SU-DHL-6 (cell line): ENCODE results near the gene ZNF362.

Source experiments
- H2AFZ ChIP-seq: fragments of 200-600 bp; sonication (generic); 2 replicates; pipeline ENCODE4 v1.6.1; 2014; ENCODE audit warnings: low read depth, mild to moderate bottlenecking, moderate library complexity, mixed read lengths, antibody characterized with exemption, low read length; ENCODE audit not compliant: severe bottlenecking
- H3F3A ChIP-seq: fragments of 200-600 bp; shearing (Covaris generic); 2 replicates; pipeline ENCODE4 v1.6.0; 2016; ENCODE audit warnings: antibody characterized with exemption, mild to moderate bottlenecking; ENCODE audit not compliant: insufficient read depth
- H3K27ac ChIP-seq: fragments of 200-600 bp; sonication (generic); 2 replicates; pipeline ENCODE4 v1.5.1; 2016; ENCODE audit warnings: low read depth, mild to moderate bottlenecking, low read length, moderate library complexity, mixed read lengths
- H3K27me3 ChIP-seq: fragments of 200-600 bp; sonication (generic), shearing (Covaris generic); 2 replicates; pipeline ENCODE4 v1.6.0; 2014; ENCODE audit warnings: mild to moderate bottlenecking, low read length
- H3K36me3 ChIP-seq: fragments of 200-600 bp; sonication (generic); 2 replicates; pipeline ENCODE4 v1.6.1; 2014; ENCODE audit warnings: mild to moderate bottlenecking, low read length, mixed read lengths
- H3K4me2 ChIP-seq: fragments of 300-600, 200-600 bp; shearing (Covaris generic), sonication (generic); 2 replicates; pipeline ENCODE4 v1.6.0; 2014; ENCODE audit warnings: low read length, low read depth, mild to moderate bottlenecking; ENCODE audit not compliant: poor library complexity, severe bottlenecking
- H3K4me3 ChIP-seq: fragments of 200-600 bp; sonication (generic); 2 replicates; pipeline ENCODE4 v1.5.1; 2014; ENCODE audit warnings: antibody characterized with exemption, low read length, mild to moderate bottlenecking, mixed read lengths; ENCODE audit not compliant: insufficient read depth, poor library complexity, severe bottlenecking
- H3K79me2 ChIP-seq: fragments of 200-600 bp; sonication (generic); 2 replicates; pipeline ENCODE4 v1.6.1; 2014; ENCODE audit warnings: mild to moderate bottlenecking, low read length, moderate library complexity; ENCODE audit not compliant: insufficient read depth
- H3K9ac ChIP-seq: fragments of 200-600 bp; sonication (generic); 2 replicates; pipeline ENCODE4 v1.7.0; 2014; ENCODE audit warnings: mild to moderate bottlenecking, low read length
- H3K9me2 ChIP-seq: fragments of 200-600 bp; sonication (generic); replicated peaks from 2 replicates; pipeline ENCODE4 v1.6.1; 2014; ENCODE audit warnings: low read length; ENCODE audit not compliant: insufficient read depth
- H3K9me3 ChIP-seq: fragments of 200-600 bp; sonication (generic); 2 replicates; pipeline ENCODE4 v1.6.1; 2014; ENCODE audit warnings: low read length, mixed read lengths; ENCODE audit not compliant: insufficient read depth
- H4K20me1 ChIP-seq: fragments of 200-600 bp; sonication (generic); 2 replicates; pipeline ENCODE4 v1.6.1; 2014; ENCODE audit warnings: low read depth, mild to moderate bottlenecking, antibody characterized with exemption, low read length, moderate library complexity, mixed read lengths
- EZH2phosphoT487 ChIP-seq: fragments of 200-600 bp; sonication (generic), shearing (Covaris generic); conservative IDR thresholded peaks from 2 replicates; pipeline ENCODE4 v1.6.1; 2018; ENCODE audit warnings: mild to moderate bottlenecking, antibody characterized with exemption, low read length, moderate library complexity, mixed read lengths
- TF ChIP-seq, protein P1 (sequence below): fragments of 200-600 bp; sonication (generic); IDR thresholded peaks from one replicate; pipeline ENCODE4 v1.5.1; 2017; ENCODE audit warnings: antibody characterized with exemption, mild to moderate bottlenecking, low read length, moderate library complexity; ENCODE audit not compliant: insufficient read depth, poor library complexity, severe bottlenecking

Gene ZNF362

DNA sequence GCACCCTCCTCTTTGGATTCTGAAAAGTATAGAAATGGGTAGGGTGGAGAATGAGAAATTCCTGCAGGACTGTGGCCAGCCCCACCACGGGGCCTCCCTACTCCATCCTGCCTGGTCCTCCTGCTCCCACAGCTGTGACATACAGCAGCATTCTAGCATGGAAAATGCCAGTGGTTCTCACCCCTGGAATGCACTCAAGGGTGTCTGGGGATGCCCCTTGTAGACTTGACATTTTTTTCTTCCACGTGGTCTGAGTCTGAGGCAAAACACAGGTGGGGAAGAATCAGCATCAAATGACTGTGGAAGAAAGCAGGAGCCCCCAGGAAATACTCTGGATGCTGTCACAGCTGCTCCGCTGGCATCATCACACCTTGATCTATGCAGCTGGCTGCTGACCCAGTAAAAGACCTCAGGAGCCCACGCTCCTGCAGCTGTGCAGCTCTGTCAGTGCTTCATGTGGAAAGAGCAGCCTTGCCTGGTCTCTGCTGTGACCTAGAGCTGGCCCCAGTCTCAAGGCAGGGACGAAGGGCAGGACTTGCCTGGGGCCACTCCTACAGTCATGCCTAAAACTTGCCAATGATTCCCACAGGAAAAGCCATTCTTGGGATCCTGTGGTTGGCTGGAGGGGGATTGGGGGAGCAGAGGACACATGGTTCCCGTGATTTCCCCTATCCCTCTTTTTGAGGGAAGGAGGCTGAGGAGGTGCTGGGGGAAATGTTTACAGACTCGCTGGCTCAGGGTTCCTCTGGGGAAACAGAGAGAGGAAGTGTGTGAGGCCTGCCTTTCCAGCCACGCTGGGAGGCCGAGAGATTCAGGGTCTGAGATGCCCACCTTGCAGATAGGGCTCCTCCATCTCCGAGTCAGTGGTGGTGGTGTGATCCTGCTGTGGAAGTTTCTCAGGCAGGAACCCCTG, 75.4 kb downstream of the ZNF362 start:
- Histone ChIP-seq H3K4me2 (no peak overlapping the region), H3K27ac (no peak overlapping the region), H4K20me1 (no peaks in the 10 kb centered on the region), H3K79me2 (no peaks in the 10 kb centered on the region), H2AFZ (no peak overlapping the region), H3K9me2 (no peaks in the 10 kb centered on the region), H3K9ac (no peak overlapping the region), H3K36me3 (no peaks in the 10 kb centered on the region), H3K27me3 (no peaks in the 10 kb centered on the region), H3K9me3 (no peaks in the 10 kb centered on the region), H3F3A (no peaks in the 10 kb centered on the region), H3K4me3 (no peak overlapping the region)
- TF ChIP-seq EZH2phosphoT487 = no peak
- TF ChIP-seq, protein P1, sequence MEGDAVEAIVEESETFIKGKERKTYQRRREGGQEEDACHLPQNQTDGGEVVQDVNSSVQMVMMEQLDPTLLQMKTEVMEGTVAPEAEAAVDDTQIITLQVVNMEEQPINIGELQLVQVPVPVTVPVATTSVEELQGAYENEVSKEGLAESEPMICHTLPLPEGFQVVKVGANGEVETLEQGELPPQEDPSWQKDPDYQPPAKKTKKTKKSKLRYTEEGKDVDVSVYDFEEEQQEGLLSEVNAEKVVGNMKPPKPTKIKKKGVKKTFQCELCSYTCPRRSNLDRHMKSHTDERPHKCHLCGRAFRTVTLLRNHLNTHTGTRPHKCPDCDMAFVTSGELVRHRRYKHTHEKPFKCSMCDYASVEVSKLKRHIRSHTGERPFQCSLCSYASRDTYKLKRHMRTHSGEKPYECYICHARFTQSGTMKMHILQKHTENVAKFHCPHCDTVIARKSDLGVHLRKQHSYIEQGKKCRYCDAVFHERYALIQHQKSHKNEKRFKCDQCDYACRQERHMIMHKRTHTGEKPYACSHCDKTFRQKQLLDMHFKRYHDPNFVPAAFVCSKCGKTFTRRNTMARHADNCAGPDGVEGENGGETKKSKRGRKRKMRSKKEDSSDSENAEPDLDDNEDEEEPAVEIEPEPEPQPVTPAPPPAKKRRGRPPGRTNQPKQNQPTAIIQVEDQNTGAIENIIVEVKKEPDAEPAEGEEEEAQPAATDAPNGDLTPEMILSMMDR = no peak

DNA sequence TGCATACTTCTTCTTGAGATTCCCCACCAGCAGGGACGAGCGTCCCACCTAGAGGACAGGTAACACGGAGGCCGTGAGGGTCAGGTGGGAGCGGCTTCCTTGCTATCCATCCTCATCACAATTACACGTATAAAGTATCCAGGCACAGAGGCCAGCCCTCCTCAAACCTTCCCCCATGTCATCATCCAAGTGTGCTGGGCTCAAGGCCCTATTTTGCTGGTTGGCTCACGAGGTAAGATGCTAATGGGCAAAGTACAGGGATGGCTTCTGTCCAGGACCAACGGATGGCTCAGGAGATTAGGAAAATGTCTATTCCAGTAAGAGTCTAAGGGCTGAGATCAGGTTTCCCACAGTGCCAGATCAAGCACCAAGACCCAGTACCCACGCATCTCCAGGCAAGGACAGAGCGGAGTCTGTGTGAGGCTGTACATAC, 76.1 kb downstream of the ZNF362 start:
- no peak overlapping the region for H3K27ac ChIP-seq
- no peaks in the 10 kb centered on the region for H3K36me3 ChIP-seq
- no peak overlapping the region for H3K4me3 ChIP-seq
- no peak overlapping the region for H3K9ac ChIP-seq
- no peaks in the 10 kb centered on the region for H4K20me1 ChIP-seq
- H3K9me3 ChIP-seq = no peaks in the 10 kb centered on the region
- no peaks in the 10 kb centered on the region for H3K27me3 ChIP-seq
- H3K9me2 ChIP-seq = no peaks in the 10 kb centered on the region
- no peak overlapping the region for H2AFZ ChIP-seq
- no peaks in the 10 kb centered on the region for H3F3A ChIP-seq
- TF ChIP-seq, protein P1 = no peak
- no peak for TF ChIP-seq EZH2phosphoT487
- no peak overlapping the region for H3K4me2 ChIP-seq
- H3K79me2 ChIP-seq = no peaks in the 10 kb centered on the region

DNA sequence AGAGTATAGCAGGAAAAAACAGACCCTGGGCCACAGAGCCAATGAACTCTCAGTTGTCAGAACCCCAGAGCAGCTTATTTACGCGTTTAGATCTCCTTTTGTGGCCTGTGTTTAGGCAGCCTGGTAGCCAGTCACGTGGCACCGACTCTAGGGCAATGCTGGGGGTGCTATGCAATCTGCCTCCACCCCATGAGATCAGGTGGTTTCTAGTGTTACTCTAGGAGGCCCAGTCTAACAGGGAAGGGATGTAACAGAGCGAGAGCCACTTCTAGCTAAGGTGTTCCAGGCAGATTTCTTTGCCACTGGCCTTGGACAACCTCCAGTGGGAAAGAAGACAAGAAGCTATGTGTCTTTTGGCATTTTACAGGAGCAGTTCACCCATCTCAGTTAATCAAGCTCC, 76.6 kb downstream of the ZNF362 start:
- Histone ChIP-seq H3K27ac (no peak overlapping the region), H3K4me3 (no peak overlapping the region), H3F3A (no peaks in the 10 kb centered on the region), H3K9me2 (no peaks in the 10 kb centered on the region), H3K9me3 (no peaks in the 10 kb centered on the region), H3K27me3 (no peaks in the 10 kb centered on the region), H3K4me2 (no peak overlapping the region), H2AFZ (no peak overlapping the region), H3K36me3 (no peaks in the 10 kb centered on the region), H4K20me1 (no peaks in the 10 kb centered on the region), H3K79me2 (no peaks in the 10 kb centered on the region), H3K9ac (no peak overlapping the region)
- no peak for TF ChIP-seq EZH2phosphoT487
- TF ChIP-seq, protein P1 = no peak
